OCI-LY3 (cell line): ENCODE data around the gene SWT1.

ENCODE experiments used
- H2AFZ ChIP-seq: fragments of 200-600, 300-600 bp; shearing (Covaris generic); 2 replicates; pipeline ENCODE4 v1.6.0; 2014; ENCODE audit warnings: antibody characterized with exemption, low read depth, low read length
- H3K27ac ChIP-seq: fragments of 200-600, 300-600 bp; sonication (generic); 2 replicates; pipeline ENCODE4 v1.5.1; 2014; ENCODE audit warnings: mild to moderate bottlenecking, low read length, moderate library complexity, mixed read lengths
- H3K27me3 ChIP-seq: fragments of 200-600, 300-600 bp; sonication (generic); 2 replicates; pipeline ENCODE4 v1.6.1; 2014; ENCODE audit warnings: low read depth, low read length, mixed read lengths
- H3K36me3 ChIP-seq: fragments of 200-600, 300-600 bp; sonication (generic); replicated peaks from 2 replicates; pipeline ENCODE3; 2014; ENCODE audit warnings: low read depth, low read length, mixed read lengths
- H3K4me1 ChIP-seq: fragments of 300-600, 200-600 bp; sonication (generic); 2 replicates; pipeline ENCODE4 v1.6.1; 2014; ENCODE audit warnings: low read length, mixed read lengths
- H3K4me2 ChIP-seq: fragments of 200-600, 300-600 bp; sonication (generic); 2 replicates; pipeline ENCODE4 v1.6.1; 2014; ENCODE audit warnings: low read length, mixed read lengths
- H3K4me3 ChIP-seq: fragments of 300-600, 200-600 bp; sonication (generic); 2 replicates; pipeline ENCODE4 v1.5.1; 2014; ENCODE audit warnings: antibody characterized with exemption, mild to moderate bottlenecking, low read length, moderate library complexity
- H3K79me2 ChIP-seq: fragments of 300-600, 200-600 bp; shearing (Covaris generic); 2 replicates; pipeline ENCODE4 v1.6.1; 2014; ENCODE audit warnings: mild to moderate bottlenecking, low read length, mixed read lengths
- H3K9ac ChIP-seq: fragments of 300-600, 200-600 bp; shearing (Covaris generic); 2 replicates; pipeline ENCODE4 v1.6.0; 2014; ENCODE audit warnings: mild to moderate bottlenecking, low read length, moderate library complexity
- H3K9me3 ChIP-seq: fragments of 200-600, 300-600 bp; shearing (Covaris generic); 2 replicates; pipeline ENCODE4 v1.6.1; 2014; ENCODE audit warnings: low read length, mixed read lengths; ENCODE audit not compliant: insufficient read depth
- H4K20me1 ChIP-seq: fragments of 200-600, 300-600 bp; sonication (generic); 2 replicates; pipeline ENCODE4 v1.6.1; 2016; ENCODE audit warnings: low read length, mixed read lengths; ENCODE audit not compliant: insufficient read depth
- EZH2phosphoT487 ChIP-seq: fragments of 200-600 bp; shearing (Covaris generic); IDR thresholded peaks from 2 replicates; pipeline ENCODE4 v1.6.1; 2018; ENCODE audit warnings: antibody characterized with exemption, mixed run types, low read depth
- TF ChIP-seq, protein P1 (sequence below): fragments of 200-600, 300-600 bp; sonication (generic); IDR thresholded peaks from 2 replicates; pipeline ENCODE4 v1.5.1; 2014; ENCODE audit warnings: antibody characterized with exemption, low read length, low read depth

The SWT1 gene

GRCh38 chr1:185213091-185213490 lies 56.1 kb downstream of the SWT1 start:
- no peak overlapping the region for H3K4me3 ChIP-seq
- TF ChIP-seq EZH2phosphoT487 = no peak
- TF ChIP-seq, protein P1, sequence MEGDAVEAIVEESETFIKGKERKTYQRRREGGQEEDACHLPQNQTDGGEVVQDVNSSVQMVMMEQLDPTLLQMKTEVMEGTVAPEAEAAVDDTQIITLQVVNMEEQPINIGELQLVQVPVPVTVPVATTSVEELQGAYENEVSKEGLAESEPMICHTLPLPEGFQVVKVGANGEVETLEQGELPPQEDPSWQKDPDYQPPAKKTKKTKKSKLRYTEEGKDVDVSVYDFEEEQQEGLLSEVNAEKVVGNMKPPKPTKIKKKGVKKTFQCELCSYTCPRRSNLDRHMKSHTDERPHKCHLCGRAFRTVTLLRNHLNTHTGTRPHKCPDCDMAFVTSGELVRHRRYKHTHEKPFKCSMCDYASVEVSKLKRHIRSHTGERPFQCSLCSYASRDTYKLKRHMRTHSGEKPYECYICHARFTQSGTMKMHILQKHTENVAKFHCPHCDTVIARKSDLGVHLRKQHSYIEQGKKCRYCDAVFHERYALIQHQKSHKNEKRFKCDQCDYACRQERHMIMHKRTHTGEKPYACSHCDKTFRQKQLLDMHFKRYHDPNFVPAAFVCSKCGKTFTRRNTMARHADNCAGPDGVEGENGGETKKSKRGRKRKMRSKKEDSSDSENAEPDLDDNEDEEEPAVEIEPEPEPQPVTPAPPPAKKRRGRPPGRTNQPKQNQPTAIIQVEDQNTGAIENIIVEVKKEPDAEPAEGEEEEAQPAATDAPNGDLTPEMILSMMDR = no peak
- no peaks in the 10 kb centered on the region for H3K36me3 ChIP-seq

GRCh38 chr1:185215911-185216310 lies 58.9 kb downstream of the SWT1 start:
- H3K9me3 ChIP-seq = no peaks in the 10 kb centered on the region
- H3K4me3 ChIP-seq = no peak overlapping the region
- no peak overlapping the region for H3K27ac ChIP-seq
- H3K4me2 ChIP-seq = no peak overlapping the region
- H3K79me2 ChIP-seq = no peaks in the 10 kb centered on the region
- no peak overlapping the region for H2AFZ ChIP-seq
- H3K9ac ChIP-seq = no peak overlapping the region
- no peaks in the 10 kb centered on the region for H4K20me1 ChIP-seq
- H3K4me1 ChIP-seq = no peaks in the 10 kb centered on the region
- no peaks in the 10 kb centered on the region for H3K27me3 ChIP-seq
- H3K36me3 ChIP-seq = no peaks in the 10 kb centered on the region
- TF ChIP-seq, protein P1 = no peak
- TF ChIP-seq EZH2phosphoT487 = no peak

More at GRCh38 chr1:185213091-185213490, 56.1 kb downstream of the SWT1 start:
- Histone ChIP-seq H3K27me3 (no peaks in the 10 kb centered on the region), H3K27ac (no peak overlapping the region), H3K4me2 (no peak overlapping the region), H3K9ac (no peak overlapping the region), H2AFZ (no peak overlapping the region), H3K79me2 (no peaks in the 10 kb centered on the region), H3K9me3 (no peaks in the 10 kb centered on the region), H4K20me1 (no peaks in the 10 kb centered on the region; the same call in 1 of the 2 replicates), H3K4me1 (no peaks in the 10 kb centered on the region)

DNA sequence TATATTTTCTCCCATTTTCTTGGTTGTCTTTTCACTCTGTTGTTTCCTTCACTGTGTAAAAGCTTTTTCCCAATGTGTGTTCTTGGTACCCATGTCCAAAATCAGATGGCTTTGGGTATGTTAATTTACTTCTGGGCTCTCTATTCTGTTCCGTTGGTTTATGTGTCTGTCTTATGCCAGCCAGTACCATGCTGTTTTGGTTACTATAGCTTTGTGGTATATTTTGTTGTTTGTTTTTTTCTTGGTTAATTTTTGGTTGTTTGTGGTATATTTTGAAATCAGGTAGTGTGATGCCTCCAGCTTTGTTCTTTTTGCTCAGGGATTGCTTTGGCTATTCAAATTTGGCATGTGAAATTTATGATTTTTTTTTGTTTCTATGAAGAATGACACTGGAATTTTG lies 67.2 kb downstream of the SWT1 start:
- no peak for TF ChIP-seq EZH2phosphoT487
- TF ChIP-seq, protein P1 = no peak
- no peaks in the 10 kb centered on the region for H3K9me3 ChIP-seq
- no peak overlapping the region for H3K9ac ChIP-seq
- no peak overlapping the region for H3K4me3 ChIP-seq
- H3K4me2 ChIP-seq = no peak overlapping the region
- H2AFZ ChIP-seq = no peak overlapping the region
- H4K20me1 ChIP-seq = no peaks in the 10 kb centered on the region
- no peaks in the 10 kb centered on the region for H3K4me1 ChIP-seq
- H3K27ac ChIP-seq = no peak overlapping the region
- no peaks in the 10 kb centered on the region for H3K27me3 ChIP-seq
- H3K36me3 ChIP-seq = no peaks in the 10 kb centered on the region
- no peaks in the 10 kb centered on the region for H3K79me2 ChIP-seq

- Histone ChIP-seq H3K36me3 (no peaks in the 10 kb centered on the region), H4K20me1 (no peaks in the 10 kb centered on the region), H2AFZ (no peak overlapping the region), H3K4me3 (no peak overlapping the region), H3K4me1 (no peaks in the 10 kb centered on the region), H3K79me2 (no peaks in the 10 kb centered on the region), H3K9ac (no peak overlapping the region), H3K27me3 (no peaks in the 10 kb centered on the region), H3K9me3 (no peaks in the 10 kb centered on the region), H3K4me2 (no peak overlapping the region), H3K27ac (no peak overlapping the region)
- TF ChIP-seq EZH2phosphoT487 = no peak
- TF ChIP-seq, protein P1 = no peak
These were observed 70.2 kb downstream of the SWT1 start for GRCh38 chr1:185227161-185227560.
